Measurements from ENCODE around the gene PKD1L1. TPM values are rescaled to one million over a fixed set of nuclear protein-coding genes. Genes with fewer than 3 reads are reported as not detected.

Gene PKD1L1
- total RNA-seq, 1 experiment from 2014 or later: 0.17 TPM

- Histone ChIP-seq H3K36me3 (ENCODE audit: control insufficient read depth in 1 of 2, insufficient read depth in 2 of 2, low read length in 2 of 2) (no peaks in the 10 kb centered on the region), H3K9me3 (ENCODE audit: control insufficient read depth in 1 of 2, insufficient read depth in 1 of 2, low read depth in 1 of 2, low read length in 2 of 2) (no peaks in the 10 kb centered on the region), H3K4me1 (ENCODE audit: control insufficient read depth in 1 of 2, insufficient read depth in 2 of 2, low read length in 2 of 2) (no peaks in the 10 kb centered on the region), H3K9me2 (ENCODE audit: insufficient read depth) (no peaks in the 10 kb centered on the region), H3K79me2 (ENCODE audit: insufficient read depth, low read length) (no peaks in the 10 kb centered on the region), H3K4me2 (ENCODE audit: low read length) (no peak overlapping the region), H3K4me3 (replicated peaks in 1 of 2; ENCODE audit: low read depth in 1 of 2, low read length in 2 of 2) (no peak overlapping the region), H3K27ac (ENCODE audit: low read depth, low read length) (no peak overlapping the region), H4K20me1 (ENCODE audit: insufficient read depth) (no peaks in the 10 kb centered on the region), H3K27me3 (ENCODE audit: insufficient read depth, low read length) (no peaks in the 10 kb centered on the region), H3K9ac (ENCODE audit: low read length) (no peak overlapping the region), H2AFZ (ENCODE audit: low read depth, low read length, poor library complexity, severe bottlenecking) (no peak overlapping the region)
- ChIA-PET RAD21 (ENCODE audit: low non-redundant PET in 1 of 2, low total read pairs in 2 of 2, uncharacterized antibody in 2 of 2, unreplicated experiment in 2 of 2) (no interaction called here), POLR2A (no interaction called here), CTCF (no interaction called here)
- DNase-seq (ENCODE audit: low read depth, low spot score): no peak
- intact Hi-C loops (cut with micrococcal nuclease): no loop called here
- no peak for ATAC-seq
- TF ChIP-seq CEBPB (IDR thresholded peaks at IDR 0.05; ENCODE audit: low read depth) (no peak), ATF3 (IDR thresholded peaks at IDR 0.05) (no peak), ZBTB33 (IDR thresholded peaks at IDR 0.05; ENCODE audit: extremely low read depth, insufficient replicate concordance, low read length) (no peak), SRF (IDR thresholded peaks at IDR 0.05; ENCODE audit: low read depth) (no peak), TCF7L2 (IDR thresholded peaks at IDR 0.05; ENCODE audit: borderline replicate concordance, extremely low read depth, insufficient read depth, insufficient read length) (no peak), EGR1 (IDR thresholded peaks at IDR 0.05; ENCODE audit: low read depth) (no peak)
- no TSS peak for BruUV-seq (replicated peaks)
Observed at GRCh38 chr7:47906883-47907282, 41.4 kb downstream of the PKD1L1 start.

Measured in HCT116 (cell line).